Natural killer cell treated with Interleukin-12 subunit alpha and Interleukin-12 subunit beta and Interleukin-15 and Interleukin-18, amount 100 ng/mL, for 72 hours (primary cell): ENCODE data around the gene PSMC2. TPM values are rescaled to one million over a fixed set of nuclear protein-coding genes. Genes with fewer than 3 reads are reported as not detected.

Experiments used
- total RNA-seq, 2 donors: library from RNA; stranded (reverse); gene quantifications; one replicate each; pipeline ENCODE4 v1.2.3, GENCODE V29; 2022

PSMC2 gene
- total RNA-seq, 2 donors from 2014 or later = 139 to 188 TPM

Other genes with a start within 250 kb of the PSMC2 start
- gene NAPEPLD, start 198.5 kb upstream of the PSMC2 start, total RNA-seq = 10 to 100 TPM in 1 of 2 donors, 1 to 10 TPM in 1; 5.0 to 15.7 TPM
- gene PMPCB, start 50.2 kb upstream of the PSMC2 start, total RNA-seq = 10 to 100 TPM; 55.6 to 62.9 TPM
- 10 to 100 TPM; 34.4 to 68.4 TPM for gene DNAJC2, start 2.9 kb upstream of the PSMC2 start, total RNA-seq
- gene SLC26A5, start 98.6 kb downstream of the PSMC2 start, total RNA-seq = not detected